Measurements from ENCODE around the gene RBM12. TPM values are rescaled to one million over a fixed set of nuclear protein-coding genes. Genes with fewer than 3 reads are reported as not detected.

Gene RBM12
- total RNA-seq, 2 experiments from 2014 or later = 113 to 121 TPM

GRCh38 chr20:35616465-35617396 is 48.0 kb downstream of the RBM12 start:
- POLR2A ChIA-PET = interaction anchor here (0.5 to 6.2 kb wide), 6 partner anchors 10 to 338 kb away, joined by 3 to 77 read pairs (median 14); partner anchors contain the start of genes CPNE1, RBM12, RBM39 and SCAND1
- CTCF ChIA-PET = interaction anchor here (0.6 to 2.6 kb wide), 6 partner anchors 14 to 407 kb away, joined by 3 to 11 read pairs (median 3); partner anchors contain the start of genes CPNE1 and RBM12

DNA sequence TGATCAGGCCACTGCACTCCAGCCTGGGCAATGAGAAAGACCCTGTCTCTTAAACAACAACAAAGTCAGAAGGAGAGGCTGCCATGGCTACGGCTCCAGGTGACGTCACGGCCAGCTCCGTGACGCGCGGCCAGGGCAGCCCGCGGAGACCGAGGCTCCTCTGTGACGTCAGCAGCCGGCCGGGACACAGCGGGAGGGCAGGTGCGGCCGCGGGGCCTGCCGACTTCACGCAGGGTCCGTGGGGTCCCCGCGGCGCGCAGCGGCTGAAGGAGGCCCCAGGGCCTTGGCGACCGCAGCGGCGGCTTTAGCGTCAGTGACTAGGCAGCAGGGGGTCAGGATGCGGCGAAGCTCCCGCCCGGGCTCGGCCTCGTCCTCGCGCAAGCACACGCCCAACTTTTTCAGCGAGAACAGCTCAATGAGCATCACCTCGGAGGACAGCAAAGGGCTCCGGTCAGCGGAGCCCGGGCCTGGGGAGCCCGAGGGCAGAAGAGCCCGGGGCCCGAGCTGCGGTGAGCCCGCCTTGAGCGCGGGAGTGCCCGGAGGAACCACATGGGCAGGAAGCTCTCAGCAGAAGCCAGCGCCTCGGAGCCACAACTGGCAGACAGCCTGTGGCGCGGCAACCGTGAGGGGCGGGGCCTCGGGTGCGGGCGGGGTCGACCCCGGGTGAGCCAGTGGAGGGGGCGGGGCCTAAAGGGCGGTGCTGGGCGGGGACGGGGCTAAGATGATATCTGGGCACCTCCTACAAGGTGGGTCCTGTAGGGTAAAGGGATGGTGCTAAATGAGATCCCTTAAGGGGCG is 48.8 kb downstream of the RBM12 start, which contains the start of gene SPAG4:
Gene SPAG4, plus strand, starts transcription at position 163 of the 798 bp plus-strand sequence. Its CDS starts 175 bp downstream, at position 338.
- ChIA-PET CTCF (interaction anchor here (0.8 to 2.6 kb wide), 3 partner anchors 13 to 49 kb away, joined by 4 to 11 read pairs (median 10); partner anchors contain the start of genes CPNE1 and RBM12), POLR2A (interaction anchor here (0.5 to 6.2 kb wide), 13 partner anchors 9 to 338 kb away, joined by 3 to 77 read pairs (median 4); partner anchors contain the start of genes CPNE1, NFS1, RBM12 and RBM39)

GRCh38 chr20:35611482-35611881 is 53.2 kb downstream of the RBM12 start:
- CTCF ChIA-PET = interaction anchor here (0.9 kb wide), 1 partner anchor 156 kb away, joined by 3 read pairs; the partner anchor contains the start of gene CEP250
- POLR2A ChIA-PET = interaction anchor here (0.6 kb wide), 1 partner anchor 120 kb away, joined by 3 read pairs; no protein-coding TSS in a partner anchor

- CTCF ChIA-PET = interaction anchor here (0.9 kb wide), 1 partner anchor 155 kb away, joined by 3 read pairs; the partner anchor contains the start of gene CEP250
- POLR2A ChIA-PET = no interaction called here
Observed at GRCh38 chr20:35610833-35611427, 53.8 kb downstream of the RBM12 start.

DNA sequence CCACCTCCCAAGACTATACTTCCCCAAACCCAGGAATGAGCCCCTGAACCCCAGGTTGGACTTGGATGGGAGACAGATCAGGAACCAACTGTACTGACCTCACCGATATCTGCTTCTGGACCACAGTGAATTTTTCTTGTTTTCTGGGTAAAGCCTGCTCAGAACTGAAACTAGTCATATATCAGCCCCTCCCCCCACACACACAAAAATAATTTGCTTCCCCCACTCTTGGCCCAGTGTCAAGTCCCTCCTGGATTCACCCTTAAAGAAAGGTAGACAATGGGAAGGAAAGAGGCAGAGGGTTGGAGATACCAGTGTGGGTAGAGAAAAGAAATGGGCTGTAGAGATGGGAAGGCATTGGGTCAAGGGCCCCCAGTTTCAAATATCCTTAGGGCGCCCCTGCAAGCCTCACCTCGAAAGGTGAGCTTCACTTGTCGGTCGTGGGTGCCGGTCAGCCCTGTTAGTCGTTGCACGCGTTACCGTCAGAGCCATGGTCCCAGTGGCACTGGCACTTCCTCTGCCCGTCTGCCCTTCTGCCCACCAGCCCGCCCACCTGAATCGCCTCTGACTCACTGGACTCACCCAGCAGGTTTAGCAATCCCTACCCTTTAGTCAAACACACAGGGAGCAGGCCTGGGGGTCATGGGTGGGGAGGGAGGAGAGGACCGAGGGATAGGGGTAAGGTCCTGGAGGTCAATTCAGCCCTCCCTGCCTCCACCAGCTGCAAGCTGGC is 57.5 kb downstream of the RBM12 start:
- ChIA-PET CTCF (interaction anchor here (0.7 kb wide), 1 partner anchor 53 kb away, joined by 3 read pairs; no protein-coding TSS in a partner anchor), POLR2A (interaction anchor here (0.7 kb wide), 1 partner anchor 9 kb away, joined by 3 read pairs; no protein-coding TSS in a partner anchor)

- CTCF ChIA-PET = no interaction called here
Observed at GRCh38 chr20:35606127-35606526, 58.6 kb downstream of the RBM12 start.

GRCh38 chr20:35604449-35604747 is 60.3 kb downstream of the RBM12 start:
- ChIA-PET POLR2A (no interaction called here), CTCF (interaction anchor here (1.8 to 2.7 kb wide), 3 partner anchors 9 to 142 kb away, joined by 4 to 11 read pairs (median 5); no protein-coding TSS in a partner anchor)

More at GRCh38 chr20:35606127-35606526, 58.6 kb downstream of the RBM12 start:
- POLR2A ChIA-PET = no interaction called here

DNA sequence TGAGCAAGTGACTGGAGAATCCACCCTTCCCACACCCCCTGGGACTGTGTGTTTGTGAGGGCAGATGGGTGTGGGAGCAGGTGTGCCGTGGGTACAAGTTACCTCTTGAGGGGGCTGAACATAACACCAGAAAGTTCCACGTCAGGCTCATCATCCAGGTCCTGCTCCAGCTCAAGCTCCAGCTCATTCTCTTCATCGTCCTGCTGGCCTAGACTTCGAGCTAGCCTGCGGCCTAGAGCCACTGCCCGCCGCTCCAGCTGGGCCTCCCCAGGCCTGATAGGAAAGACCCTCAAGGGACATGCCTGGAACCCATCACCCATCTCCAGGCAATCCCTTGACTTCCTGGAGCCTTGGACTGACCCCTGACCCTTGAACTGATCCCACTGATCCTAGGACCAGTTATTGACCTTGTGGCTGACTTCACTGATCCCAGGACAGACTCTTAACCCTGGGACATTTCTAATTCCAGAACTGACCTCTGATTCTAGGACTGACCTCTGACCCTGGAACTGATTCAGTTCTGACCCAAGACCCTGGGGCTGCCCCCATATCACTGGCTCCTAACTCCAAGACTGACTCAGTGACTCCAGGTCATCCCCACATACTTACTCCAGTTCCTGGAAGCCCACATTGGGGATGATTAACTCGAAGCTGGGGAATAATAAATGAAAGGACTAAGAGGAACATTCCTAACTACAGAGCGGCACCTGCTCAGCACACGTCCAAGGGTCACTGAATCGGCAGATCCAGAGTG is 60.8 kb downstream of the RBM12 start:
- POLR2A ChIA-PET = no interaction called here
- CTCF ChIA-PET = interaction anchor here (1.8 to 2.9 kb wide), 4 partner anchors 10 to 141 kb away, joined by 4 to 11 read pairs (median 8); partner anchors contain the start of gene SPAG4

- ChIA-PET CTCF (interaction anchor here (1.0 to 2.9 kb wide), 3 partner anchors 11 to 17 kb away, joined by 3 to 11 read pairs (median 11); partner anchors contain the start of gene SPAG4), POLR2A (no interaction called here)
Observed at GRCh38 chr20:35602851-35603495, 61.7 kb downstream of the RBM12 start.

DNA sequence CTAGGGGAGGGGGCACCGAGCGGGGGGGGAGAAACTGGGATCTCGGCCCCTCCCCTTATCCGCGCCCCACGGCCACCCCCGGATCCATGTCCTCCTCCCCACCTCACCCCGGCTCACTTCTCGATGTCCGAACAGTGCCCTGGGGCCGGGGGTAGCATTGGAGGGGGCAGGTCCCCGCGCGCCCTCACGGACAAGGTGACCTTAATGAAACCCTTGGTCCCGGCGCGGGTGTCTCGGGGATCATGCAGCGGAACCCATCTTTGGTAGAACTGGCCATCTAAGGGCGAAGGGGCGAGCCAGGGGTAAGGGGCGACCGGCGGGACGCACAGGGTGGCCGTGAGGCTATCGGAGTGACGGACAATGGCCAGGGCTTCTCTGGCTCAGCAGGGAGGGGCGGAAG is 62.7 kb downstream of the RBM12 start:
- ChIA-PET CTCF (interaction anchor here (0.9 to 2.9 kb wide), 5 partner anchors 10 to 18 kb away, joined by 3 to 11 read pairs (median 3); partner anchors contain the start of gene SPAG4), POLR2A (interaction anchor here (0.6 kb wide), 1 partner anchor 18 kb away, joined by 8 read pairs; no protein-coding TSS in a partner anchor)

- CTCF ChIA-PET = interaction anchor here (0.9 to 2.9 kb wide), 9 partner anchors 9 to 353 kb away, joined by 3 to 11 read pairs (median 4); partner anchors contain the start of genes SCAND1 and SPAG4
- POLR2A ChIA-PET = interaction anchor here (0.6 to 1.1 kb wide), 4 partner anchors 17 to 130 kb away, joined by 3 to 8 read pairs (median 4); no protein-coding TSS in a partner anchor
Observed at GRCh38 chr20:35600993-35601973, 63.4 kb downstream of the RBM12 start.

GRCh38 chr20:35600176-35600992 is 64.3 kb downstream of the RBM12 start:
- CTCF ChIA-PET = interaction anchor here (0.6 to 1.3 kb wide), 7 partner anchors 12 to 353 kb away, joined by 3 to 4 read pairs (median 4); partner anchors contain the start of gene SCAND1
- POLR2A ChIA-PET = interaction anchor here (0.6 to 1.1 kb wide), 3 partner anchors 18 to 131 kb away, joined by 3 to 4 read pairs (median 4); no protein-coding TSS in a partner anchor

- CTCF ChIA-PET = interaction anchor here (0.6 to 0.9 kb wide), 3 partner anchors 17 to 395 kb away, joined by 3 read pairs; no protein-coding TSS in a partner anchor
- POLR2A ChIA-PET = no interaction called here
Observed at GRCh38 chr20:35599776-35600120, 65.0 kb downstream of the RBM12 start.
